Astrocyte of the cerebellum (primary cell): ENCODE results near the gene CIAO3.

Experiments used
- DNase-seq: peaks from one replicate; pipeline ENCODE4 v3.0.0-alpha.2; 2011; ENCODE audit warnings: low read depth
- H3K4me3 ChIP-seq: 2 replicates; pipeline ENCODE4 v1.5.1; 2011; ENCODE audit warnings: mild to moderate bottlenecking, low read depth, low read length, moderate library complexity
- CTCF ChIP-seq: IDR thresholded peaks from 2 replicates; pipeline ENCODE4 v1.5.1; 2012; ENCODE audit warnings: low read length, low read depth, moderate library complexity, mild to moderate bottlenecking; ENCODE audit errors: missing control alignments
- in situ Hi-C: cut with HindIII; loops from 2 replicates; pipeline ENCODE4 v1.10.0; 2017; ENCODE audit warnings: low sequenced_read_pairs

Gene CIAO3

GRCh38 chr16:704047-704446 lies 36.8 kb downstream of the CIAO3 start:
- TF ChIP-seq CTCF: no peak
- DNase-seq: no peak
- in situ Hi-C loops: no loop called here
- no peak overlapping the region for H3K4me3 ChIP-seq

DNA sequence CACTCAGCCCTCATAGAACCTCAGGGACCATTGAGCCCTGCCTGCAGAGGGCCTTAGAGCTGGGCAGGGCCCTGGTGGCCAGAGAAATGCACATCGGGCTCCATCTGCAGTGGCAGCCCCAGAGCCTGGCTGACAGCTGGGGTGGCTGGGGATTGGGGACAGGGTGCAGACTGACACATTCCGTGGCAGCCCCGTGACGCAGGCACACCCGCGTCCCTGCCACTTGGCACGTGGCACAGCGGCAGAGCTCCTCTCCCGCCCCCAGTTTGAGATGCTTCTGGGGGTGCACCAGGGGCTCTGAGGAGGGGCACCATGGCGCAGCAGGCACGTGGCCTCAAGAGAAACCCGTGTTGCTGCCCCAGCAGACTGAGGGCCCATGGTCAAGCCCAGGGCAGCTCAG lies 37.4 kb downstream of the CIAO3 start:
- in situ Hi-C loops: no loop called here
- H3K4me3 ChIP-seq: no peak overlapping the region
- no peak for TF ChIP-seq CTCF
- DNase-seq: no peak

DNA sequence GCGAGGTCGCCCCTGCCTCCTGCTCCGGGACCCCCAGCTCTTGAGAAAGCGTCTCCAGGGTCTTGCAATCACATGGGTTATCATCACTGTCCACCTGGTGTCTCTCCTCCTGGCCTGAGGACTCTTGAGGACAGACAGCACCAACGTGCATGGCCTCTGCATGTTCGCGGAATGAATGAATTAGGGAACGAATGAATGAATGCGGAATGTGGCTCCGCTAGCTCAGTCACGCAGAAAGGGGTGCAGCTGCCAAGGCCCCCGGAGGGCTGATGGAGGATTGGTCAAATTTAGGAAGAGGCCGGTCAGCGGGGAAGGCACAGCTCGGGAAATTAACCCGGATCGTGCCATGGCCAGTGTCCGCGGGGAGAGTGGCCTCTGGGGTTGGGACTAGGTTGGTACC lies 38.5 kb downstream of the CIAO3 start:
- TF ChIP-seq CTCF: no peak
- in situ Hi-C loops: no loop called here
- DNase-seq: no peak
- H3K4me3 ChIP-seq: no peak overlapping the region

- TF ChIP-seq CTCF: no peak
- in situ Hi-C loops: no loop called here
- no peak overlapping the region for H3K4me3 ChIP-seq
- no peak for DNase-seq
These were observed 39.9 kb downstream of the CIAO3 start for GRCh38 chr16:700684-701584.

DNA sequence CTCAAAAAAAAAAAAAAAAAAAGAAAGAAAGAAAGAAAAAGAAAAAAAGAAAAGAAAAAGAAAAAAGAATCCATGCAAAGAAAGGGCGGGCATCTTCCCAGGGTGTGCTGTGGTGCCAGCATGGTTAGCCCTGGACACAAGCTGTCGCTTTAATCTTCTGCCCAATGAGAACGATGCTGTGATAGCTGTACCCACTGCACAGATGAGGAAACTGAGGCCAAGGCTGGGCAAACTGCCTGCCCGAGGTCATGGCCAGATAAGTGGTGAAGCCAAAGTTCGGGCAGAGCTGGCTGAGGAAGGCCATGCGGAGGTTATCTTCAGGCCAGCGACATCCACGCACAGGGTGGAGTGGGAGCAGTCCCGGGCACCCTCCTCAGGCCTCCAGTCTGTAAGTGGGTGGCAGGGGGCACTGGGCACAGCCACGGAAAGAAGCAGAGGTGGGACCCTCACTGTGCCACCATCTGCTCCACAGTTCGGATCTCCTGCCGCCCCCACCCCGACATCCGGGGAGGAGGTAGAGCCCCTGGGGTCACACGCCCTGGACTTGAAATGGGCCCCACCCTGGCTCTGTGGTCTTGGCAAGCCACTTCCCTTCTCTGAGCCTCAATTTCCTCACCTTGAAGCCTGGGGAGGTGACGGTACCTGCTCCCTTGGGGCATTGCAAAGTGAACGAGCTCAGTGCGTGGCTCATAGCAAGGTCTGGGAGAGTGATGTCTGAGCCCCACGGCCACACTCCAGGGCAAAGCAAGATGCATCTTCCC lies 41.7 kb downstream of the CIAO3 start:
- DNase-seq: no peak
- no peak for TF ChIP-seq CTCF
- in situ Hi-C loops: no loop called here
- H3K4me3 ChIP-seq: no peak overlapping the region

- in situ Hi-C loops: no loop called here
- TF ChIP-seq CTCF: no peak
- no peak overlapping the region for H3K4me3 ChIP-seq
- DNase-seq: no peak
These were observed 45.3 kb downstream of the CIAO3 start for GRCh38 chr16:695355-696089.
